ENCODE results near the gene ZDHHC24. TPM values are rescaled to one million over a fixed set of nuclear protein-coding genes. Genes with fewer than 3 reads are reported as not detected.

The ZDHHC24 gene
- total and polyA plus RNA-seq, 2 donors (not counting 1 experiment from before 2014, with no cell fraction given): 6.0 to 11.6 TPM

DNA sequence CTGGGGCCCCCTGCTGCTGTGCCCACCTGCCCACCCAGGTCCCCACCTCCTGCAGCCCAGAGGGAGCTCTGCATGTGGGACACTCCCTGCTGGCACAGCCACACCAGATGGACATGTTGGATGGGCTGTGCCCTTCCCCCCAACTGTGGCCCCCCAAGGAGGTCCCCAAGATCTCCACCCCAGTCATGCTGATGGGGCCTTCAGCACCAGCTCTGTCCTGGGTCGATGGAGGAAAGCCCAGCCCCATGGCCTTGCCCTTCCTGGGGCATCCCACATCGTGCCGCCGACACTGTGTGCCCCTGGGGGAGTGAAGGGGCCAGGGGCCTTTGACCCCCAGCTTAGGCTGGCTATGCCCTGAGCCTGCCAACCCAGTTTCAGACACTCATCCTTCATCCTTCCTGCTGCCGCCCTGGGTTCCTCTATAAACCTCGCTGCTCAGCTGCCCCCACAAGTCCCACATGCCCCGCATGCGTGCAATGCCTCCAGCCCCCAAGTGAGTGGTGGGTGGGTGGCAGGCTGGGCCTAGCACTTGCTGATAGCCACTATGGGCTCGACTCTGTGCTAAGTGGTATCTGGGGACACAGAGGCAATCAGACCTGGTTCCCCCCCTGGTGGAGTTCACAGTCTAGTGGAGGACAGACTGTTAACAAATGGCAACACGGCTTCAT, 69.5 kb downstream of the ZDHHC24 start:
- Histone ChIP-seq H3K4me2 (ENCODE audit: extremely low read depth, insufficient read depth, low read length) (no peak overlapping the region), H3K27ac (ENCODE audit: insufficient read depth, low read length) (no peak overlapping the region), H3K79me2 (ENCODE audit: control insufficient read depth, insufficient read depth, low read length) (peaks cover 5% of the 10 kb centered on the region), H4K20me1 (ENCODE audit: control insufficient read depth, extremely low read depth, insufficient read depth, low read length) (no peaks in the 10 kb centered on the region), H3K4me3 (replicated peaks in 1 of 4; ENCODE audit: control extremely low read depth in 1 of 4, insufficient read depth in 1 of 4, low read depth in 3 of 4, low read length in 4 of 4) (no peak overlapping the region), H3K9ac (ENCODE audit: insufficient read depth, low read length) (no peak overlapping the region), H2AFZ (ENCODE audit: low read length) (no peak overlapping the region), H3K9me3 (ENCODE audit: control insufficient read depth, insufficient read depth, low read depth, low read length) (no peaks in the 10 kb centered on the region), H3K4me1 (ENCODE audit: control insufficient read depth, extremely low read depth, insufficient read depth, low read length) (peaks cover 3% of the 10 kb centered on the region), H3K27me3 (ENCODE audit: control insufficient read depth, insufficient read depth, low read length) (no peaks in the 10 kb centered on the region), H3K36me3 (ENCODE audit: control insufficient read depth, insufficient read depth, low read length) (peaks cover 7% of the 10 kb centered on the region)
- TF ChIP-seq EZH2 (IDR thresholded peaks at IDR 0.05; ENCODE audit: low read length, missing control alignments): no peak
- TF ChIP-seq, protein P1, sequence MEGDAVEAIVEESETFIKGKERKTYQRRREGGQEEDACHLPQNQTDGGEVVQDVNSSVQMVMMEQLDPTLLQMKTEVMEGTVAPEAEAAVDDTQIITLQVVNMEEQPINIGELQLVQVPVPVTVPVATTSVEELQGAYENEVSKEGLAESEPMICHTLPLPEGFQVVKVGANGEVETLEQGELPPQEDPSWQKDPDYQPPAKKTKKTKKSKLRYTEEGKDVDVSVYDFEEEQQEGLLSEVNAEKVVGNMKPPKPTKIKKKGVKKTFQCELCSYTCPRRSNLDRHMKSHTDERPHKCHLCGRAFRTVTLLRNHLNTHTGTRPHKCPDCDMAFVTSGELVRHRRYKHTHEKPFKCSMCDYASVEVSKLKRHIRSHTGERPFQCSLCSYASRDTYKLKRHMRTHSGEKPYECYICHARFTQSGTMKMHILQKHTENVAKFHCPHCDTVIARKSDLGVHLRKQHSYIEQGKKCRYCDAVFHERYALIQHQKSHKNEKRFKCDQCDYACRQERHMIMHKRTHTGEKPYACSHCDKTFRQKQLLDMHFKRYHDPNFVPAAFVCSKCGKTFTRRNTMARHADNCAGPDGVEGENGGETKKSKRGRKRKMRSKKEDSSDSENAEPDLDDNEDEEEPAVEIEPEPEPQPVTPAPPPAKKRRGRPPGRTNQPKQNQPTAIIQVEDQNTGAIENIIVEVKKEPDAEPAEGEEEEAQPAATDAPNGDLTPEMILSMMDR (conservative IDR thresholded peaks at IDR 0.05 in 1 of 2, IDR thresholded peaks at IDR 0.05 in 1 of 2; ENCODE audit: low read depth in 1 of 2, low read length in 2 of 2): no peak
- no peak for DNase-seq (ENCODE audit: low read depth in 2 of 2)

DNA sequence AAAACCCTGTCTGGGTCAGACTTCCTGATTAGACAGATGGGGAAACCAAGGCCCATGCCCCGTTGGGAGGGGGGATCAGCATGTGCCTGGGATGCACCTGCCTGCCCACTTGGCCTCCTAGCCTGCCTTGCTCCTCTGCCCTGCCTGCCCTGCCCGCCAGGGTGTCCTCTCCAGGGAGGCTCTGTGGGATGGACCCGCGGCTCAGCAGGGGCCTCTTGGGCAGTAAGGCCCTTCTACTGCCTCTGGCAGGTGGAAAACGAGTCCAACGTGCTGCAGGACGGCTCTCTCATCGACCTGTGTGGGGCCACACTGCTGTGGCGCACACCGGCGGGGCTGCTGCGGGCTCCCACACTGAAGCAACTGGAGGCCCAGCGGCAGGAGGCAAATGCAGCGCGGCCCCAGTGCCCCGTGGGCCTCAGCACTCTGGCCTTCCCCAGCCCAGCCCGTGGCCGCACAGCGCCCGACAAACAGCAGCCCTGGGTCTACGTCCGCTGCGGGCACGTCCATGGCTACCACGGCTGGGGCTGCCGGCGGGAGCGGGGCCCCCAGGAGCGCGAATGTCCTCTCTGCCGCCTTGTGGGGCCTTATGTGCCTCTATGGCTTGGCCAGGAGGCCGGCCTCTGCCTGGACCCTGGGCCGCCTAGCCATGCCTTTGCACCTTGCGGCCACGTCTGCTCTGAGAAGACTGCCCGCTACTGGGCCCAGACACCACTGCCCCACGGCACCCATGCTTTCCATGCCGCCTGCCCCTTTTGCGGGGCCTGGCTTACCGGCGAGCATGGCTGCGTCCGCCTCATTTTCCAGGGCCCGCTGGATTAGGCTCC, 70.3 kb downstream of the ZDHHC24 start:
- H3K9me3 ChIP-seq (ENCODE audit: control insufficient read depth, insufficient read depth, low read depth, low read length): no peaks in the 10 kb centered on the region
- peaks cover 9% of the 10 kb centered on the region for H3K36me3 ChIP-seq (ENCODE audit: control insufficient read depth, insufficient read depth, low read length)
- H3K4me2 ChIP-seq (ENCODE audit: extremely low read depth, insufficient read depth, low read length): no peak overlapping the region
- no peaks in the 10 kb centered on the region for H4K20me1 ChIP-seq (ENCODE audit: control insufficient read depth, extremely low read depth, insufficient read depth, low read length)
- H2AFZ ChIP-seq (ENCODE audit: low read length): no peak overlapping the region
- H3K4me3 ChIP-seq (replicated peaks in 1 of 4; ENCODE audit: control extremely low read depth in 1 of 4, insufficient read depth in 1 of 4, low read depth in 3 of 4, low read length in 4 of 4): no peak overlapping the region
- peaks cover 5% of the 10 kb centered on the region for H3K79me2 ChIP-seq (ENCODE audit: control insufficient read depth, insufficient read depth, low read length)
- peaks cover 3% of the 10 kb centered on the region for H3K4me1 ChIP-seq (ENCODE audit: control insufficient read depth, extremely low read depth, insufficient read depth, low read length)
- TF ChIP-seq, protein P1 (conservative IDR thresholded peaks at IDR 0.05 in 1 of 2, IDR thresholded peaks at IDR 0.05 in 1 of 2; ENCODE audit: low read depth in 1 of 2, low read length in 2 of 2): no peak
- TF ChIP-seq EZH2 (IDR thresholded peaks at IDR 0.05; ENCODE audit: low read length, missing control alignments): no peak
- no peak overlapping the region for H3K9ac ChIP-seq (ENCODE audit: insufficient read depth, low read length)
- H3K27me3 ChIP-seq (ENCODE audit: control insufficient read depth, insufficient read depth, low read length): no peaks in the 10 kb centered on the region
- no peak overlapping the region for H3K27ac ChIP-seq (ENCODE audit: insufficient read depth, low read length)
- DNase-seq (ENCODE audit: low read depth in 2 of 2): no peak

All from fibroblast of lung (primary cell).